ENCODE measurements around the gene CSTPP1.
"Not testable (repeated sequence)": the region's sequence is repeated elsewhere in the genome, so short reads cannot be mapped to it uniquely, and the experiment has no call there.

GRCh38 chr11:47096871-47097270 lies 160.3 kb downstream of the CSTPP1 start:
- TF ChIP-seq CTCF, POLR2A (IDR thresholded peaks at IDR 0.05): not testable (repeated sequence)

All from Peyer's patch (tissue), 4 donors.